Inflammatory macrophage treated with lipopolysaccharide for 4 hours (primary cell): ENCODE results near the gene ERICH6B.

Experiments
- DNase-seq: peaks from one replicate; pipeline ENCODE4 v3.0.0-alpha.2; 2020

Gene ERICH6B

DNA sequence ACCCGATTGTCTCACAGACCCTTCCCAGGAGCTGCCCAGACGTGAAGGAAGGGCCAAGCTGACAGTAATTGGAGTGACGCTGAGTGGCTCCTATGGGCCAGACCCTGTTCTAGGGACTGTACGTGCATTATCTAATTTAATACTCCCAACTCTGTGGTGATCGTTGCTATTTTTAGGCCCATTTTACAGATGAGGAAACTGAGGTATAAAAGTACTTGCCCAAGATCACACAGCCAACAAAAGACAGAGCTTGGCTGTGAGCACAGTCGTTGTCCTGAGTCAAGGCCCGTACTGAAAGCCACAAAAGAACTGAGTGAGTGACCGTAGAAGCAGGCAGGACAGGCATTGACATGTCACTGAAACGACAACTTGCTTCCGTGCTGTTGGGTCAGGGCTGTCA is 74.7 kb downstream of the ERICH6B start:
- no peak for DNase-seq

DNA sequence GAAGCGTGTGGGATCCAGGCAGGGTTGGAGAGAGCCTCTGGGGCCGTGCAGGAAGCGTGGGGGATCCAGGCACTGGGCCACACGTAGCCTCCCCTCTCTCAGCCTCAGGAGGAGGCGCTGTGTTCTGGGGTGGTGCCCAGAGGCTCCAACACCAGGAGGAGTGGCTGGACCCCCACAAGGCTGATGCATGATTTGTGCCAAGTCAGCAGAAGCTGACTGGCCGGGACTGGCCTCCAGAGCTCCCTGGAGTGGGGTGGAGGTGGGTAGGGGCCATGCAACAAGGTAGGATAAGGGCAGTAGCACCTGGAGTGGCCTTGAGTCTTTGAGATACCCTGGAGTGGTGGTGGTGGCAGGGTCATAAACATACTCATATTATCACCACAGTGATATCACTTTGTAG is 75.3 kb downstream of the ERICH6B start:
- no peak for DNase-seq

DNA sequence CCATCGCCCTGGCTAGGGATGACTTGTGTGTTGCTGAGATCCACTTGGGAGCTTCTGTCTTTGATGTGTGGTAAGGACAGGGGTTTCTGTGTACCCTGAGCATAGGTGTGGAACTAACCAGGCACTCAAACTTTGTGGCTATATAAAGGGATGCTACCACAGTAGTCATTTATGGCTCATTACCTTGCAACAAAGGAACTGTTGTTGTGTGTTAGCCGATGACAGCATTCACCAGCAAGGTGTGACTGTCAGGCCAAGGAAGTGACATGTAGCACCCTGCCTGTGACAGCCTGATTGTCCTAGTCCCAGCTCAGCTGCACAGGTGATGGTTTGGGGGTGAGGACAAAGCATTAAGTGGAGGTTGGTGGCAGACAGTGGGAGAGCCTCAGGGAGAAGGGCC is 77.2 kb downstream of the ERICH6B start:
- DNase-seq: no peak

DNA sequence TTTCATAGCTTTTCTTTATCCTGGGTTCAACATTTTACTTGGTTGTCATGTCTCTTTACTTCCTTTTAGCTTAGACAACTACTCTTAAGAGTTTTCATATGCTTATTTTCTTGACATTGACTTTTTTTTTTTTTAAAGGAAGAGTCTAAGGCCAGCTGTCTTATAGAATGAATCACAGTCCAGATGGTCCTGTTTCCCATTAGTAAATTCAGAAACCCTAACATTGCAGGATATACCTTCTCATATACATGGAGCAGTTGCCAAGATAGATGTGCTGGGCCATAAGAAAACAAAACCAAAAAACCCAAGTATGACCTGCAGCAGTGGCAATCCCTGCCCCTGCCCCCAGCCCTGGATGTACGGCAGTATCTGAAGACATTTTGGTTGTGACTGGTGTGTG is 78.0 kb downstream of the ERICH6B start:
- no peak for DNase-seq

DNA sequence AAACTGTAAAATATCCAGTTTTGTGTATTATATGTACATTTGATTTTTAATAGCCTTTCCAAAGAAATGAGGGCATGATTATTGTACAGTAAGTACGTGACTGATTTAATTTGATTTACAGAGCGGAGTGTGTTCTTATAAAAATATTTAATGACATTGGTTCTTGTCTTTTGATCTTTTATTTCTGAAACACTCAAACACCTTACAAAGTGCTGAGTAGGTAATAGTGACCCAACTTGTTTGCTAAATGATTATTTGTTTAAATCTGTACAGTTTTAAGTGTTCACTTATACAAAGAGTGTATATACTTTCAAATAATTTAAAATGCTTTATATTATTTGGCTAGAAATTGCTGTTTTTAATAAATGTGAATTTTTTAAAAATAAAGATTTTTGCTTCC is 79.3 kb downstream of the ERICH6B start:
- DNase-seq: no peak

DNA sequence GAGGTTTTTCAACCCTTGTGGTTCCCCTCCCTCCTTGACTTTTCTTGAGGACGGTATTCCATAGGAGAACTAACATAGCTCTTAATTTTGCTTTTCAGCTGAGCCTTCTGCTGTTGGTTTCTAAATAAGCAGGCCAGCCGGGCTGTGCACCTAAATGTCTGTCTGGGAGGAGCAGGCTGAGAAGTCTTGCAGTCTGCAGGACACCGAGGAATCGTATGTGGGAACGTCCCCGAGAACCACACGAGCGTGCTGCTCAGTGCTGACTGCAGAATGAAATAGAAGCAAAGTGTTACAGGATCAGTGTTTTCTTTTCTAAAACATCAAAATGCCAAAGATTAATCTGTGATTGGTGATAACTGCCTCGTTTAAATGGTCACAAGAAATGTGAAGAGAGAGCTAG is 80.9 kb downstream of the ERICH6B start:
- DNase-seq: no peak

DNA sequence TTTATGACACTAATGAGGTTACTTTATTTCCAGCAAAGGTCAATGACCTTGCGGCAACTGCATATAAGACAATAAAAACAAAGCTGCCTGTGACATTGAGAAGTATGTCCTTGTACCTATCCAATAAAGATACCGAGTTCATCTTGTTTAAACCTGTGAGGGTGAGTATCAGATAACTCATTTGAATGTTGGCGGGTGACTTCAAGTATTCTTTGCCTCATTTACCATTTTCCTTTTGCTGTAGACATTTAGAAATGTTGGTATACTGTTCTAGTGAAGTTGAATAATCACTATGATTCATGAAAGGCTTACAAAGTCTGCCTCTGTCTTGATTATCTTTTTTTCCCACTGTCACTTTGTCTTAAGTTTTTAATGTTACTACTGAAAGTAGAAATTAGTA is 85.8 kb downstream of the ERICH6B start:
- no peak for DNase-seq

DNA sequence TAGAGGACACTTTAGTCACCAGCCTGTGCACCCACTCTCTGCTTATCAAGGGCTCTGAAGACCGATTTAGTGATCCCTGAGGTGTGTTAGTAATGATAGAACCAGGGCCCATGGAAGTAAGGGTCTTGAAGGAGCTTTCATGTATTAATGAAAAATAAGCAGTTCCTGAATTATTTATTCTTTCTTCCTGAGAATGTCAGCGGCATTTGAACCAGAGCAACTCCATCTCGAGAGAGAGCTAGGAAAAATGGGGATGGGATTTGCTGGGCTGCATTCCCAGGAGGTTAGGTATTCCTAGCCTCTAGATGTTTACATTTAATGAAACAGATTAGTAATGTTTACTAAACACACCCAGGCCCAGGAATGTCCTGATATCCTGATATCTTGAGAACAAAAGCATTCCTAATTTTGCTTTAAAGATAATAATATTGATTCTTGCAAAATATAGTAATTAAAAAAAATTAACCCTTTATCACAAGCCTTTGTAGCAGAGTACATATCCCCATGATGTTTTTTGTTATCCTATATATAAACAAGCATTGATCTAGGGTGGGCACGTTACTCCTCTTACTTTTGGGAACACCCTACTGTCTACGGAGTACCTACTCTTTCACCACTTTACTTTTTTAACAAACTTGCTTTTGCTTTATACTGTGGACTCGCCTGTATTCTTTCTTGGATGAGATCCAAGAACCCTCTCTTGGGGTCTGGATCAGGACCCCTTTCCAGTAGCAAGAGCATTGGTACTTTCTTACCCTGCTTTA is 87.7 kb downstream of the ERICH6B start:
- DNase-seq: no peak

DNA sequence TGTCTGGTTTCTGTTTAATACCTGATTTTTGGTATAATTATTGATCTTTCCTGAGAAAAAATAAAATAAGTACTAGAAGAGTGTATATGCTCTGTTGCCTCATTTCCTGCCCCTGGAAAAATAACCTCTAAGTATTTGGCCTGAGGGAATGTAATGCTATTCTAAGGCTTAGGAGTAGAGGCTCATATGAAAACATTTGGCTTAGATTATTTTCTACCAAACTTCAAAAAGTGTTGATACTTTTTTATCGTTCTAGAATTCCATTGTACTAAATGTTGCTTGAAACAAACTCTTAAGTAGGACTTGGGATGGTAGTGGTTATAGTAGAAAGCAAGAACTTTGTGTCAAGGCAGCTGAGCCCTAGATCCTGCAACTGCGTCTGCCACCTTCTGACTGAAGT is 93.0 kb downstream of the ERICH6B start:
- no peak for DNase-seq

DNA sequence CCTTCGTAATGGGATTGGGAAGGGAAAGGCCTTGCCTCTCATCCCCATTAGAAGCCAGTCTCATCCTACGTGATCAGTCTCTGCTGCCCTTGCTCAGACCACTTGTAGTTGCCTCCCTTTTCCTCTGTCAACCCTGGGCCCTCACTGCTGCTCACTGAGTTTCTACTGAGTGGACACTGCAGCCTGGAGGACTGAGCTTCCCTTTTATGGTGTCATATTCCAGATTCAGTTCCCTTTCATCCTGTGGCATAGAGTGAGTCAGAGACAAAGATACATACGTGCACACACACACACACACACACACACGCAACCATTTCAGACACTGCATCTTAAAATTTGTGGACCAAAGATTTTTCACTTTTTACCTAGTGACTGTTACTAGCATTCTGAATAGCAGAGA is 94.2 kb downstream of the ERICH6B start:
- DNase-seq: peak; percentile 94

DNA sequence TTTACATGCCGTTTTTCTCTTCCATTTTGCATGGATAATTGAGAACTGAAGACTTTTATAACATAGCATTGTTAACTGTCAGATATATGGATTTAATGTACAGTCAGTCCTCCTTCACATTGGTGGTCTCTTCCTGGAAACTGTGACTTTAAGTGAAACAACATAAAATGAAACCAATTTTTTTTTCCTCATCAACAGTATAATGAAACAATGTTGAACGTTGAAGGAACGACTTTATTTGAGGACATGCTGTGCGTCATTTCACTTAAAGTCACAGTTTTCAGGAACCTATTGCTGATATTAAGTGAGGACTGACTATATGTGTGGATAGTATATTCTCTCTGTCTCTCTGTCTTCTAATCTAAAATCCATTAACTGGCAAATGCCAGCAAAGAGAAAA is 96.0 kb downstream of the ERICH6B start:
- peak; percentile 85 for DNase-seq

DNA sequence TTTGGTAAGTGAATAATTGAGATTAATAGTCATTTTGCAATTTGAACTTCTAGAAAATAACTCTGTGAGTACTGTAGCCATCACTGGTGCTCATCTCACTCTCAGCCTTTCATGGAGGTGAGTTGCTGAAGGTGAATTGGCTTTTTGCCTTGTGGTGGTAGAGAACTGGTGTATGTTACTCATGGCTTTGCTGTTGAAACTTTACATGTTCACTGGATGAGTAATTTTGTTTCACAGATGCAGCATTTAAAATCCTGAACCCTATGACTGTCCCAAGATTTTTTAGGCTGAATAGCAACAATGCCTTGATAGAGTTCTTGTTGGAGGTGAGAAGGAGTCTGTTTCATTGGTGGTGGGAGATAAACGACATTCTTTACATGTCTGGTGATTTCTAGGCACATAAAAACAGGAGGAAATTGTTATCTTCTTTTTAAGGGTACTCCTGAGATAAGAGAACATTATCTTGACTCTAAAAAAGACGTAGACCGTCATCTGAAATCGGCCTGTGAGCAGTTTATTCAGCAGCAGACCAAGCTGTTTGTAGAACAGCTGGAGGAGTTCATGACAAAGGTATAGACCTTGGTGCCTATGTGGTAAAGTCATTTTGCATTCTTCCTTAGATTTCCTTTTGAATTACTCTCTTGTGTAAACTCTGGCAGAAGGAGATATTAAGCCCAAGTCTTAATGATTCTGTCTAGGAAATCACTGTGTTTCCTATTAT is 96.9 kb downstream of the ERICH6B start:
- no peak for DNase-seq

DNA sequence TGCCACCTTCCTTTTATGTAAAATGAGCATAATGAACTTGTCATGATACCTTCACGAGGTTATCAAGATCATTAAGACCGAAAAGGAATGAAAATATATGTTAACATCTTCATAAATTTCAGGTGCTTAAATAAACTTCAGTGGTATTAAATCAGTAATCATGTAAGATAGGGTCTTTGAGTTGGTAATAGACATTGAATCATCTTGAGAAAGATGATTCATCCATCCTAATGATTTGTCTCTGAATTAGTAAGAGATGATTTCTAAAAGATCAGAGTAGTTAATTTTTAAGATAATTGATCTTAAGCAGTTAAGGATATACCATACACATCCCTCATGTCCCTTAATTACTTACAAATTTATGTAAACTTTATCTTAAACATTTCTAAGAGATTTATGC is 98.8 kb downstream of the ERICH6B start:
- no peak for DNase-seq

DNA sequence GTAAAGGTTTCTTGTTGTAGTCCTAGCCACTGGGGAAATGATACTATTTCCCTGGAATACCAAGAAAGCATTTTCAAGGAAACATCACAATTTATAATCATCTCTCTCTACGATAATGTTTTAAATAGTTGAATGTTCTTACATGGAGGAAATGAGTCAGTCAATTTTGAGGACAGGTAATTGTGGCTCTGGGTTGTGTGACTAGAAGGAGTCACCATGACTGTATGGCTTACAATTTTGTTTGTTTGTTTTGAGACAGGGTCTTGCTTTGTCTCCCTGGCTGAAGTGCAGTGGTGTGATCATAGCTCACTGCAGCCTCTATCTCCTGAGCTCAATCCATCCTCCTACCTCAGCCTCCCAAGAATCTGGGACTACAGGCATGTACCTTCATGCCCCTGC is 103.4 kb downstream of the ERICH6B start:
- no peak for DNase-seq

DNA sequence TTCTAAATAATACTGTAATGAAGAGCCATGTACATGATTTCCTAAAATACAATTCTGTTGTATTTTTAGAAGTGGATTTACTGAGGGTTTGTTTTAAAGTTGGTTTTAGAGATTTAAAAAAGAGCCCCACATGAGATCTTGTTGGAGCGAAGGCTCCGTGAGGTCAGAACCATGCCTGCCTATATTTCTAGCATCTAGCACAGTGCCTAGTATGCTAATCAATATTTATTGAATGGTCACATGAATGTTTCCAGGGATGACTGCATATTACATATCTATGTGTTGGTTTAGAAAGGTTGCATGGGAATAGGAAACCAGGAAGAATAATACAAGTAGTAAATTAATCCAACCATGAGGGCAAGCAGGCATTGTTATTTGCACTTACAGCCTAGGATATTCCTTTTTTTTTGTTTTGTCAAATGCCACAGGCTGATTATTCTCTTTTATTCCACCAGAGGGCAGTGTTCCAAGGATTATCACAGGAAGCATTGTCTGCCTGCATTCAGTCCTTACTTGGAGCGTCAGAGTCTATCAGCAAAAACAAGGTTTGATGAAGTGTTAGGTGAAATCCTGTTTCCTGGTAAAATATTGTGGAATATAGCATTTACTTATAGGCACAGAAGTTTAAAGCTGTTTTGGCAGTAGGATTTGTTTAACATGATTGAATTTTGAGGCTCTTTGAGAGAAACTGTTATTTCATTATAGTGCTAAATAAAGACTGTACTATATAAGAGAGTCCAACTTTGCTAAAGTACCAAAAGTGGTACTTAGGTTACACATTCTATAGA is 104.0 kb downstream of the ERICH6B start:
- peak; percentile 50 for DNase-seq

DNA sequence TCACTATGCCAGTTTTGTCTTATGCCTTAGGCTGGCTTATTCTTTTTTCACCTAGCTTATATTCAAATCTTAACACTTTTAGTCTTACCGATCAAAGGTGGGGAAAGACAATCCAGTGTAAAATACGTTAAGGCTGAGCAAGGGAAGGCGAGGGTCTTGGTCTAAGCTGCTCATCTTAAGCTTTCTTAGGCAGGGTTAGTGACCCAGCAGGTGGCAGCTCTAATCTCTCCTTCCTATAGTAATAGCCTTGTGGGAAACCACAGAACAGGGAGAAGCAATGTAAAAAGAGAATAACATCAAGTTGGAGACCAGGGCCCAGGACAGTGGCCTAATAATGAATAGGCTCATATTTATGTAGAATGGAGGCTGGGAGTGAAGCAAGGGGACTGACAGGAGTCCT is 104.9 kb downstream of the ERICH6B start:
- no peak for DNase-seq

DNA sequence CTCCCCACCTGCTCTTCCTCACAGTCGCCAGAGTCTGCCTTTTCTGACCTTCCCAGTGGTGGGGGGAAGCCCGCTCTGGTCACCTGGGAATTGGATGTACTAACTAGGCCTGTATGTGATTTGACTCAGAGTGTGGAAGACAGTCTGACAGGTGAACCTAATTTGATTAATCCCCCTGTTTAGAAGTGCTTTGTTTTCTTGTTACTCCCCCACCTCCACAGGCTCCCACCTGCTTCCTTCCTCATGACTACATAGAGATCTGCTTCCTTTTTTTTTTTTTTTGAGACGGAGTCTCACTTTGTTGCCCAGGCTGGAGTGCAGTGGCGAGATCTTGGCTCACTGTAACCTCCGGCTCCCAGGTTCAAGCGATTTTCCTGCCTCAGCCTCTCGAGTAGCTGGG is 106.8 kb downstream of the ERICH6B start:
- DNase-seq: no peak

DNA sequence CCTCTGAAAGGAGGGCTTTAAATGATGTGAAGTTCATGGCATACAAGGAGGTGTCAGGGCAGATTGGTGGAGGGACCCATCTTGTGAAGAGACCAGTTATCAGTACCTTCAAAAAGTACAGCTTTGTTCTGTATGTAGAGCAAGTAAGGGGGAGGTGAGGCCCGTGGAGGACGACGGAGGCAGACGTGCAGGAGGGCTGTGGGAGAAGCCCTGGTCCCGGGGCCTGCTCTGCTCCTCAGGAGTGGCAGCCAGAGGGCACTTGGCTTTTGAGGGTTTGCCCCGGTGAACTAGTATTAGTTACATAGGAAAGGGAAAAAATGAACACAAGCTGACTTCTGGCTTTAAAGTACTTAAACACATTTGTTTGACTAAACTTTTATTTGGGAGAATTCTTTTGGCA is 108.7 kb downstream of the ERICH6B start:
- no peak for DNase-seq

DNA sequence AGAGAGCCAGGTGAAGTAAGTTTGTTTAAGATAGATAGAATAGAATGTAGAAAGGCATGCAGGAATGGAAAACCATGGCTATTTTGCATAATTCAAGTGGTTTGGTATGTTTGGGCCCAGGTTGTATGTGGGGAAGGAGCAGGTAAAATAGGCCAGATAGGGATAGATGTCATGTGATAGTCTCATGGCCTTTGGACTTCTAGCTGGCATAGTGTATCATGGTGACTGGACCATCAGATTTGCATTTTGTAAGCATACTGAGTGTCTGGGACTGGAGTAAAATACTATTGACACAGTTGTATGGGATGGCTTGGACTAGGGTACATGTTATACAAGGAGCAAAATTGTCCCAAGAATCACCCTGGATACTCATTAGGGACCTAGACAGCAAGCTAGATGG is 111.9 kb downstream of the ERICH6B start:
- DNase-seq: no peak

DNA sequence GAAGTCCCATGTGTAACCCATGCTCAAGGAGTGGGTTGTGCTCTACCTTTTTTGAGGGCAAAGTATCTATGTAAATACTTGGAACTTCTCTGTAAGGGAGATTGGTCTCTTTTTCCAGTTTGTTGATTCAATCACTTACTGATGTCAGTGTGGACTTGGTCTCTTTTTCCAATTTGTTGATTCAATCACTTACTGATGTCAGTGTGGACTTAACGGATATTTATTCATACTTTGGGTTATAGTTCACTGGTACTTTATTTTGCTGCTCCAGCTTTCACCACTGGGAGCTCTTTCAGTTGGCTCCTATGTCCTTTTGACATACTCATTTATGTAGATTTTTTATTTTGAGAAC is 114.4 kb downstream of the ERICH6B start:
- no peak for DNase-seq

DNA sequence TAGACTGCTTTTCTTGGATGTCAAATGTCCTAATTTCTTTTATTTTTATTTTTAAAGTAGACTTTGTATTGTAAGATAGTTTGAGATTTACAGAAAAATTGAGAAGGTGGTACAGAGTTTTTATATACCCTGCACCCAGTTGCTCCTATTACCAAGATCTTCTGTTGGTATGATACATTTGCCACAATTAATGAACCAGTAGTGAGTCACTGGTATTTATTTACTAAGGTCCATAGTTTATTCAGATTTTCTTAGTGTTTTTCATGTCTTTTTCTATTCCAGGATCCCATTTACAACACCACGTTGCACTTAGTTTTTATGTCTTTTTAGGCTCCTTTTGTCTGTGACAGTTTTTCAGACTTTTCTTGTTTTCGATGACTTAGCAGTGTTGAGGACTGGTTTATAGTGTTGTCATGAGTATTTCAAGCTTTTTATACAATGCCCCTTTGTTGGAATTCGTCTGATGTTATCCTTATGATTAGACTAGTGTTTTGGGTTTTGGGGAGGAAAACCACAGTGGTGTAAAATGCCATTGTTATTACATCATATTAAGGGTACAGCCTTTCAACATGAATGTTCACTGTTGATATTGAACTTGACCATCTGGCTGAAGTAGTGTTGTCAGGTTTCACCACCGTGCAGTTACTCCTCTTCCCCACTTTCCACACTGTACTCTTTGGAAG is 114.9 kb downstream of the ERICH6B start:
- no peak for DNase-seq

DNA sequence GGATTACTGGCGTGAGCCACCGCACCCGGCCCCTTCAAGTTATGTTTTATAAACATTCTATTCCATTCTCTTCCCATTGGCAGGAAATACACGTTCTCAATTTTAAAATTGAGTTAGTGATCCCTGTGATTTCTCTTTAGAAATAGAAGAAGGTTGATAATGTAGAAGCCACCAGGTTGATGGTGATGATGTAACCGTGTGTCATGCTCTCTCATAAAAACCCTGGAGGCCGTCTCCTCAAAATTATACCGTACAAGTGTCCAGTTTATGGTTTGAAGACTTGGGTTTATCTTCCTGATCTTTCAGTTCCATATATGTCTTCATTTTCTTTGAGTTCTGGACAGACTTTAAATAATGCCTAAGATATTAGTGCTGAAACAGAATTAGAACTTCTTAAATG is 118.6 kb downstream of the ERICH6B start:
- DNase-seq: no peak

DNA sequence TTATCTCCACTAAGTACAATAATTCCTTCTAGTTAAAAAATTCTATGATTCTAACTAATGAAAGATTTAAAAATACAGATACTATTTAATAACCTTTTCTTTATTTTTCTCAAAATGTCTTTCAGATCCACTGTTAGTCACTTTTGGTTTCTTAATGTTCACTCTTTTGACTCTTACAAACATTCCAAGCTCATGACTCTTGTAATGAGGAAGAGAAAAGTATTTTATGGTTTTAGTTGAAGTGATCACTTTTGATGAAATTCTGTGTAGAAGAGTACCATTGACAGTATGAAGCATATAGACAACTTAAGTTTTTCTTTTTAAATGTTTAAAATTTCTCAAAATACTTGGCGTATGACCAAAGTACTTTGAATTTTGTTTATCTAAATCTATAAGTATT is 123.0 kb downstream of the ERICH6B start:
- no peak for DNase-seq
